ENCODE data around the gene C2orf49.
"Not testable (repeated sequence)": the region's sequence is repeated elsewhere in the genome, so short reads cannot be mapped to it uniquely, and the experiment has no call there.

C2orf49 gene

DNA sequence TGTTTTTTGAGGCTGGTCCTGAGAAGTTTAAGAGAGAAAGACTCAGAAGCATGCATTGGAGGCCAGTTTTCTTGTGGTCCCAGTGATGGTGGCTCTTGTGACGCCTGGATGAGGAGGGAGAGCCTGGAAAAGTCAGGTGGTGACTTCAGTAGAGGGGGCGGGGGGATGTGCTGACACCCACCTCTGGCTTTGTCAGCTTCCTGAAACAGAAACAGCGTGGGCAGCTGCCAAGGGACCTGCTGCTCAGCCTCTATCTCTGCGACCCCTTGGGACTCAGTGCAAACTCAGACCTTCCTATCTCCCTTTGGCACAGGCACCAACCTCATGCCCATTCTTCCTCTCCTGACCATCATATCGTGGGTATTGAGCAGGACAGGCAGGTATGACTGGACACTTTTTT is 14.2 kb upstream of the C2orf49 start:
- DNase-seq, result no peak

GRCh38 chr2:105324101-105324500 is 13.2 kb upstream of the C2orf49 start:
- DNase-seq, result no peak

GRCh38 chr2:105324732-105325131 is 12.6 kb upstream of the C2orf49 start:
- DNase-seq, result no peak

GRCh38 chr2:105325389-105325963 is 11.9 kb upstream of the C2orf49 start:
- DNase-seq, result no peak

DNA sequence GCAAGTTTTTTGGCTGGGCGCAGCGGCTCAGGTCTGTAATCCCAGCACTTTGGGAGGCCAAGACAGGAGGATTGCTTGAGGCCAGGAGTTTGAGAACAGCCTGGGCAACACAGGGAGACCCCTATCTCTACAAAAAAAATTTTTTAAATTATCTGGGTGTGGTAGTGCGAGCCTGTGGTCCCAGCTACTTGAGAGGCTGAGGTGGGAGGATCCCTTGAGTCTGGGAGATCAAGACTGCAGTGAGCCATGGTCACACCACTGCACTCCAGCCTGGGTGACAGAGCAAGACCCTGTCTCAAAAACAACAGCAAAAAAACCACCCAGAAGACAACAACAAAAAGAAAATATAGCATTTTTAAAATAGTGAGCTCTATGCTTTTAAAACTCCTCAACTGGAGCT is 10.1 kb upstream of the C2orf49 start:
- DNase-seq, result not testable (repeated sequence)

GRCh38 chr2:105327690-105328089 is 9.7 kb upstream of the C2orf49 start:
- no peak for DNase-seq

DNA sequence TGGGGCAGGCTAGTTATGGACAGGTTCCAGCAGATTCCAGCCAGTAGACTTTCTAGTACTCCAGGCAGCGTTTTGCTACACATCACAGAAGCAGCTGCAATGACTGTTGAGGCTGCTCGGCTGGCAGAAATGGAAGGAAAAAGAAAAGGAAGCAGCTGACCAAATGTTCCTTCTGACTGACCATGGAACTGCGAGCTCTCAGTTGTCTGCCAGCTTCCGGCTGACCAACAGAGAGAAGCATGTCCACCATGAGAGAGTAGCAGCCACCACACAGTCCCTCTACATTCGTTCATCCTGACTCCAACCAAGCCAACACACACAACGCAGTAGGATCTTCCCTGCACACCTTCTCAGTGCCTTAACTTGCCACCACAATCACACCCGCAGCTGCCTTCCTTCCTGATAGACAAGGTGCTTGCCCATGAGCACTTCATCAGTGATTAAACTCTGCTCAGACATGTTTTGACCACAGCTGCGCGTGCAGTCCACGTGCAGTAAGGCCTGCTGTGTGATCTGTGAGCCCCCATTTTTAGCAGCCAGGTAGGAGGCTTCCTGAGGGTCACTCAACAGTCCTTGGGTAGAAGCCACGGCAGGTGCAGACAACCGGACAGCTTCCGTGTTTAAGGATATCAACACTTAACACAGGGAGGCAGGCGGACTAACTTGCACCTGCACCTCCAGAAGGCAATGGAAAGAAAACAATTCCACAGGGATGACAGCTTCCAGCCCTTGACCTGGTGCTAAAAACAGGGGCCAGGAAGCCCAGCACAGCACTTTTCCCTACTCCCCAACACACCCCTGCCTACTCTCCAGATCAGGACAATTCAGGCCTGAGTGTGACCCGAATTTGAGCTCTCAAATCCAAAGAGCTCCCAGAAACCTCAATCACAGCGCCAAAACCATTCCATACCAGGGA is 8.8 kb upstream of the C2orf49 start:
- DNase-seq, result no peak

DNA sequence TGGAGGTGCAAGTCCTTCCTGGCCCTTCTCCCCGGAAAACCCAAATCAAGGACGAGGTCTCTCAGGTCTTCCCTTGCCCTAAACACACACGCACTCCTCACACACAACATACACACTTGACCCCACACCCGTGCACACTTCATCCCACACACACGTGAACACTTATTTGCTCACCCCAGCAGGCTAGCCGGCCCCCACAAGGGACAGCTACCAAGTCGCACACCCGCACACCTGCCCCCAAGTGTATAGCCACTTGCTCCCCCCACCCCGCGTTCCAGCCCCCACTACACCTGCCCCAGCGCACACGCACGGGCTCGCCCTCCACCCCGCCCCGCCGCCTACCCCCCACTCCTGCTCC is 8.2 kb upstream of the C2orf49 start:
- peak in 1 of 4 experiments; percentile 9 for DNase-seq

DNA sequence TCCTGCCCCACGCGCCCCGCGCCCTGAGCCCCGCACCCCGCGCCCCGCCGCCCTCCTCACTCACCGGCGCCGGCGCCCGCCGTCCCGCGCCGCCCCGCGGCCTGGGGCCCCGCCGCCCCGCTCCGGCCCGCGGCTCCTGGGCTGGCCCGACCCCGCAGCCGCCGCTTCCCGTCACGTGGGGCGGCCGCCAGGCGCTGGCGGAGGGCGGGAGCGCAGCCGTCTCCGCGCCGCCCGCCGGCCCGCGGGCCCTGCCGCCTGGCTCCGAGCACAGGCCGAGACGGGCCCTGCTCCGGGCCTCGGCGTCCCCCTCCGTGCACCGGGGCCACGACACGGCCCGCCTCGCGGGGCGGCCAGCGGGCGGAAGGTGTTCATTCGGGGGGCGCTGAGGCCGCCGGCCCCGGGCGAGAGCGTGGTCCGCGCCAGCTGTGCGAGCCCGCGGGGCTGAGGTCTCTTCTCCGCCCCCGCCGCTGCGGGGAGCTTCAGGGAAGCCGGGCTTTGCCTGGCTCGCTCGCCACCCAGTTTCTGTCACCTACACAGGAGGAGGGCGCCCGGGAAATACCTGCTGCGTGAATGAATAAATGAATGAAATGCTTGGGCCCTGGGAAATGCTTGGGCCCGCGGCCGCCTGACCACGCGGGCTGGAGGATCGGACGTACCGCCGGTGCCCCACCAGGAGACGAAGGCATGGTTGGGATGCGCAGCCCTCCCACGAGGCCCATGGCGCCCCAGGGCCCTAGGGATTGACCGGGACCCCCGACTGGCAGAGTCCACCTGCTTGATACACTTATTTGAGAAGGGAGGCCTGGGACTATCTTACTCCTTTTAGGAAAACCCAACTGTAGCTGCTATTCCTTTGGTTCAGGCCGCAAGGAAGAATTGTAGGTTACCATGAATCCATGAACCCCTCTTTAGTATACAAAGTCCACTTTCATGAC is 7.5 kb upstream of the C2orf49 start, which contains the start of gene TGFBRAP1:
Gene TGFBRAP1, minus strand, starts transcription at position 175 of the 935 bp plus-strand sequence. CDS start 21,434 bp downstream, outside the sequence.
- peak; percentile 14 to 48 (median 30) for DNase-seq

DNA sequence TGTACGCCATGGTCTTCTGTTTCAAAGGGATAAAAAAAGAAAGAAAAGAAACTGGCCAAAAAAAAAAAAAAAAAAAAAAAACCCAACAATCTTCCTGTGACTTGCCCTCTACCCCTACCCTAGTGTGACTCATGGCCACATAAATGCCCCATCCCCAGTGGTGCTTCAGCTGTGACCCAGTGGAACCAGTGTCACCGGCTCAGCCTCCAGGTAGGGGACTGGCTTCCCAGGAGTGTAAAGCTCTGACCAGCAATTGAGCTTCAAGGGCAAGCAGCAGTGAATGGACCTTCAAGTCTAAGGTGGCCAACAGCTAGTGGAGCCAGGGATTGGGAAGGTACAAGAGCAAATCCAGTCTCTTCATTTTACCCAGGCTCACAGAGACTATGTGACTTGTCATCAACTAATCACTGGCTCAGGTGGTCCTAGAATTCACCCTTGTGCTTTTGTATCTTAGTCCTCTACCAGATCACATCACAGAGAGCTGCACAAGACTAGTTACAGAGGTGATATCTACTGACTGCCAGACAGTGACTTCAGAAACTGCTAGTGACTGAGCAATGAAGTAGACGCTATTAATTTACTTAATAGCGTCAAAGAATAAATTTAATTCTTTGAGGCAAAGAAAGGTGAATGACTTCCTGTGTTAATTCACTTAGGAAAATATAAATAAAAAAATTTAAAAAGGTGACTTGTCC is 6.5 kb upstream of the C2orf49 start:
- no peak for DNase-seq

DNA sequence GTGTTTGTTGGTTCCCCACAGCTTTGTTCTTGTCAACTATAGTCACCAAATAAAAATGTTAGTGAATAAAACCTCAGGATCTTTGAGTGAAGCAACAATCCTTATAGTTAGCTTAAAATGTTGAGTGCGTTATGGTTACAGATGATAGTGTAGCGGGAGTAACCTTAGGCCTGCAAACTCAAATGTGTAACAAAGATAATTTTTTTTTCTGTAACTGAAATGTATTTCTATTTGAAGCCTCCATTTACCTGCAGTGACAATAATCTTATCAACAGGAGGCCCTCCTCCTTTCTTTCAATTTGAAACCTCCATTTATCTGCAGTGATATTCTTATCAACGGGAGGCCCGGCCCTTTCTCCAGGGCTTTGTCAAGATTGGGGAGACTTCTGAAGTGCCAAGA is 3.1 kb upstream of the C2orf49 start:
- DNase-seq, result no peak

- DNase-seq, result no peak
Observed at GRCh38 chr2:105335469-105335868, 1.9 kb upstream of the C2orf49 start.

DNA sequence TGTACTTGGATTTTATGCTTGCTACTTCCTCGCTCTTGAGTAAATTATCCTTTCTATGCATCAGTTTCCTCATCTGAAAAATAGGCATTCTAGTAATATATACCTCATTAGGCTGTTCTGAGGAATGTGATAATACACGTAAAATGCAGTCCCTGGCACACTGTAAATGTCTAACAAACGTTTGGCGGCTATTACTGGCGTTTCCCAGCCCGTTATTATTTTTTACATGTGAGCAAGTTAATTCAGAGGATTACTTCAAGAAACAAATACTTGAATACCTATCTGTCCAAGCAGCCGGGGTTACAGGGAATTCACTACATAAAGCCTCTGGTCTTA is 586 bp upstream of the C2orf49 start:
- DNase-seq, result no peak

GRCh38 chr2:105338020-105338385 is 663 bp downstream of the C2orf49 start:
- no peak for DNase-seq

GRCh38 chr2:105339414-105339813 is 2.1 kb downstream of the C2orf49 start:
- DNase-seq, result no peak

GRCh38 chr2:105344704-105345345 is 7.5 kb downstream of the C2orf49 start:
- no peak for DNase-seq

DNA sequence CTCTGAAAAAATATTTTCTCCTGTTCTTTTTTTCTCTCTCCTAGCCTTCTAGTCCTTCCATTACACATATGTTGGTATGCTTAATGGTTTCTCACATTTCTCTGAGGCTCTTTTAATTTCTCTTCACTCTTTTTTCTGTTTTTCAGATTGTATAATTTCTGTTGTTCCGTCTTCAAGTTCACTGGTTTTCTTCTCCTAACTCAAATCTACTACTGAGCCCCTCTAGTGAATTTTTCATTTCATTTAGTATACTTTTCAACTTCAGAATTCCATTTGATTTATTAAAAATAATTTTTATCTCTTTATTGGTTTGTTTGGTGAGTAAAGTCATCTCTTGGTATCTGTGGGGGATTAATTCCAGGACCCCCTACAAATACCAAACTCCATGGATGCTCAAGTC is 19.8 kb downstream of the C2orf49 start:
- DNase-seq, result no peak

GRCh38 chr2:105358593-105358992 is 21.3 kb downstream of the C2orf49 start:
- DNase-seq, result no peak

DNA sequence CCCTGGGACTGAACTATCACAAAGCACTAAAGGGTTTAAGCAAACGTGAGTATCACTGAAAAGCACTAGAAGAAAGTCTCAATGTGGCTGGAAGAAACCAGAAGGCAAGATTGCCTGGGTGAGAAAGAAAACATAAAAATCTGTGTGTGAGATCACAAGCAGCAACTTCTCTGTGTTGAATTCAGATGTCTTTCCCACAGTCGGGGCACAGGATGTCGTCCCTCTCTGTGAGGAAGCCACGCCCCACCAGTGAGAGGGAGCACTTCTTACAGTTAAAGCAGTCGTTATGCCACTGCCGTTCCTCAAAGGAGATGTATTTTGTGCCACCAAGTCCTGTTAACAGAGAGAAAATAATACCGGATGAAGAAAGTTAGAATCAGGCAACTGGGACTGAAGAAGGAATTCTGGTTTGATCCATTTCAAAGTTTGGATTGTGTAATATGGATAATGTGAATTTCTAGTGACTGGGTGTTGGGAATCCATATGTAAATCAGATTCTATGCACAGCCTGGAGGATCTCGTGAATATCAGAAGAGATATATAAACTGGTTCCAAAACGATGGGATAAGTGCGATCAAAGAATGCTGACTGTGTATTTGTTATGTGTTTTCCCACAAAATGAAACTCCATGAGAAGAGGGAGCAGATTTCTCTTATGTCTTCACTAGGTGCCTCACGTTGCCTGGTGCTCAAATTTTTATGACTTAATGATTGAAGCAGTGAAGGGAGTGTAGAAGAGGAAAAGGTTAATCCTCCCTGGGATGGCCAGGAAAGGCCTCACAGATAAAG is 24.0 kb downstream of the C2orf49 start:
- DNase-seq, result peak in 1 of 4 experiments; percentile 9

- DNase-seq, result no peak
Observed at GRCh38 chr2:105362862-105363591, 25.7 kb downstream of the C2orf49 start.

All from activated CD4-positive, CD25-positive, alpha-beta regulatory T cell (primary cell).